Activated CD4-positive, alpha-beta T cell treated with anti-CD3 and anti-CD28 coated beads, Interleukin-2, amount 50 U/mL, for 16 hours (primary cell): ENCODE results near the gene WDR11.
"Not testable (repeated sequence)": the region's sequence is repeated elsewhere in the genome, so short reads cannot be mapped to it uniquely, and the experiment has no call there.

Experiments used
- DNase-seq: peaks from one replicate; pipeline ENCODE4 v3.0.0-alpha.2; 2020

WDR11 gene

DNA sequence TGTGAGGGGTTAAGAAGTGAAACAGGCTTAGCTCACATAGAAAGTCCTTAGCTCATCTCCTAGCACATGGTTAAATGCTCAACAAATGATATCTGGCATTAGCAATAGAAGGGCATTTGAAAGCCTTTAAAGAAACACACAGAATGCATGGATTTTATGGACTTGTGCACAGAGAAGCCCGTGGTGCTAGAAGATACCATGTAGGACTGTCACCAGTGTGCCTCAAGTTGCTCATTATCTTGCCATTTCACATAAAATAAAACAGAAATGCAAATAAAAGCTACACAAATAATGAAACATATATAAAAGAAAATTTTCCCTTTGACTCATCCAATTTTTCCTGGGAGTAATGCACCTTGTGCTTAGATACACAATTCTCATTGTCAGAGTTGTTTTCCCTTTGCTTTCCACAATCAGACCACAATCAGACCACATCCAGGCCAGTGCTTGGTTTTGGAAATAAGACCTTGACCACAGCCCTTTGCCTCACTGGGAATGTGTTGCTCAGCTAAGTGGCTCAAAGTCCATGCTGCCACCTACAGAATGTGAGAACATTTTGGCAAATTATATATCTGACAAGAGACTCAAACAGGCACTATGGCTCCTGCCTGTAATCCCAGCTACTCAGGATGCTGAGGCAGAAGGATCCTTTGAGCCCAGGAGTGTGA lies 9.5 kb upstream of the WDR11 start:
- no peak for DNase-seq

DNA sequence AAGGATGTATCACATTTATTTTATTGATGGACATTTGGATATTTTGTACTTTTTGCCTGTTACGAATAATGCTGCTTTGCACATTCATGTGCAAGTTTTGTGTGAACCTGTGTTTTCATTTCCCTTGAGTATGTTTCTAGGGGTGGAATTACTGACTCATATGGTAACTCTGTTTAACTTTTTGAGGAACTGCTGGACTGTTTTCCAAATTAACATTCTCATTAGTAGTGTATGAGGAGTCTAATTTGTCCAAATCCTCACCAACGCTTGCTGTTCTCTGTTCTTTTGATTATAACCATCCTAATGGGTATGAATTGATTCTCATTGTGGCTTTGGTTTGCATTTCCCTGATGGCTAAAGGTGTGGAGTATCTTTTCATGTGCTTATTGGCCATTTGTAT lies 3.2 kb downstream of the WDR11 start:
- no peak for DNase-seq

DNA sequence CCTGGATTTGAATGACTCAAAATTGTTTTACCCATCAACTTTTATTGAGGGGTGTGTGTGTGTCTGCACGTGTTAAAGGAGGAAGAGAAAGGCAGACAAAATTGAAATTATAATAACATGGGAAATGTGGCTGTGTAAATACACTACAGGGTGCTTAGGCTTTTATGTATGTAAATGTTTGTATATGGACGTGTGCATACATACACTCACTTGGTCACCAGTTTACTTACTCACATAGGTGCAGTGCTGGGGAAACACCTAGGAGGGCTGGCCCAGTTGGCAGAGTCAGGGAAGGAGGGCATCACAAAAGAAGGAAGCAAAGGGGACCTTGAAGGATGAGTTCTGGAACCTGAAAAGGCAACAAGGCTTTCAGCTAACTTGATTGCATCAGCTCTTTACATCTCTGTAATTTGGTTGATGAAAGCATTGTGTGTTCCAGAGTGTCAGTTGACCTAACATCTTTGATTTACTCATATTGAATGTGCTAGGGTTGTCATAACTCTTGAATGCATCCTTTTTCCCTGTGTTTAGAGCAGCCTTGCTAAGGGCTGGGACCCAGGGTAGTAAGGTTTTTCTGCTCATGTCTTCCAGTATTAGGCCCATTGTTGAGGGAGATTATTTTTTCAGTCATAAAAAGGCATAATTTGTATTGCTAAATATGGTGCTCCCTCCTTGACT lies 10.2 kb downstream of the WDR11 start:
- no peak for DNase-seq

DNA sequence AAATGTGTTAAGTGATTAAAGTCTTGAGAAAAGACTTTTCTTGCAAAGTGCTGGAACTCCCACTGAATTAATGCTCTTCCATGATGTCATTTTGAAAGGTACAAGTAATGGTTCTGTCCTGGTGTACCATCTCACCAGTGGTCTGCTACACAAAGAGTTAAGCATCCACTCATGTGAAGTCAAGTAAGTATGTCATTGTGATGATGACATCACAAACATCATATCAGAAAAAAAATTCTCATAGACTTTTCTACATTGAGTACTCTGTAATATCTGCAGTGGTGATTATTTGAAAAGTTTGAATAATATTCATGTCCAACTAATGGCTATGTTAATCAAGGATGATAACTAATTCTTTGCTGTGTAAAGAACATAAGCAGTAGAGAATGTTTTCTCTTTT lies 22.6 kb downstream of the WDR11 start:
- no peak for DNase-seq

DNA sequence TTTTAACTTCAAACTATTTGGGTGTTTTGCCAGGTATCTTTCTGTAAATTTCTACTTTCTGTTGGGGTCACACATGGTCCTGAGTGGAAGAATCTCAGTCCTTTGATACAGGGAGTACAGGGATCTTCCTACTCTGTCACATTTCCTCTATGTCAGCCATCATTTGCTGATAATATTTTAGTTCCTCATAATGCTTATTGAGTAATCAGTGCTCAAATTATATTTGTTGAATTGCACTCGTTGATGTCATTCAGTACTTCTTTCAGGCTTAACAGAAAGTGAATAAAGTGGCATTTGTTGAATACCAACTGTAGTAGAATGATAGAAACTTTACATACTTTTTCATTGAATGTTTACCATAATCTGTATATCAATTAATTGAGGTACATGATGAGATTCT lies 31.9 kb downstream of the WDR11 start:
- no peak for DNase-seq

DNA sequence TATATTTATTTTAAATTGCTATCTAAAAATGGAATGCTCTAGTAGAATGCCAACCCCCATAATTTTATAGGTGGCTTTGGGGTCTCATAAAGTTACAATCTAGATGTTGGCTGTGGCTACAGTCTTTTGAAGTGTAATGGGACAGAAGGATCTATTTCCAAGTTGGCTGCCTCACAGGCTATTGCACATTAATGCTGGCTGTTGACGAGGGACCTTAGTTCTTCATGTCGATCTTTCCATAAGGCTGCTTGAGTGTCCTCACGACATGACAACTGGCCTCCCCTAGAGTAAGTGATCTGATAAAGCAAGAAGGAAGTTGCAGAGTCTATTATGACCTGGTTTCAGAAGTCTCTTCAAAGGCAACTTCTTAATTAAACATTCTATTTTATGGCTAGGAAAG lies 36.3 kb downstream of the WDR11 start:
- no peak for DNase-seq

DNA sequence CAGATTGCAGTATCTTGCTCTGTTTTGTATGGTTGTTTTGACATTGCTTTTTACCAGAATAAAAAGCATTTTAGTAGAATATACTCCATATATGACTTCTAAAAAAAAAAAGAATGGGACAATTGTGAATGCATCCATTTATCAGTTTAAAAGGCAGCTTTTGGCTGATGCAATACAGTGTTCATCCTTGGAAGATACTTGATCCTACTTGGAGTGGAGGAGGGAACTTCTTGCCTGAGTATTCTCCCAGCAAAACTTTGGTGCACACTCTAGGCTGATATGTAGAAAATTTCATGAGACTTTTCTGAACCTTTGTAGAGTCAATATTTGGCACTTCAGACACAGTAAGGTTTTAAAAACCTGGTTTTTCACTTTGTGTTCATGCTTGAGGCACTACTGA lies 40.2 kb downstream of the WDR11 start:
- no peak for DNase-seq

DNA sequence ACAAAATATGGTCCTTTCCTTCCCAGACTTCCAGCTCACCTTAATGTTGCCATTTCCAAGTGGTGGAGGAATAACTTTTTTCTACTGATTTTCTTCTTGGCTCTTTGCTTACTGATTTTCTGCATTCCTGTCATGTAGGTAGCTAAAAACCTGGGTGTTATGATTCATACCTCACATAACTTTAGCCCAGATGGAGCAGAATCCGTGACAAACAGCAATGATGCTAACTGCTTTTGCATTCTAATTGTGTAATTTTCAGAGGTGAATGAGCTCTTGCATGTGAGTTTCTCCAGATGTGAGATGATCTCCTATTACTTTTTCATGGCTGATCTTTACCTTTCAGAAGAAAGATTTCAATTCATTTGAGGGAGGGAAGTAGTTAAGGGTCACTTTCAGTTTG lies 43.4 kb downstream of the WDR11 start:
- DNase-seq = no peak

DNA sequence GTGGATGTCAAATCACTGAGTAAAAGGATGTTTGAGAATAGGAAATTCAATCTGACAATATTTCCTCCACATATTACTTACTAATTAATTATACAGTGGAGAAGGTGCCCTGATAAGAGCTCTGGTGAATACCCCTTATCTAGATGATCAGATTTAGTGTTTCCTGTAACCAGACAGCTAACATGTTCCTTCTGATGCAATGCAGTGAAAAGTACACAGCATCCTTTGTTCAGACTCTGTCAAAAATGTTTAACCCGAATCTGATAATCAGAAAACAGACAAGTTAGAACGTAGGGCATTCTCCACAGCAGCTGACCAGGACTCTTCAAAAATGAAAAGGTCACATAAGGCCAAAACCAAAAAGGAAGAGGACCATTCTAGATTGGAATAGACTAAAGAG lies 46.2 kb downstream of the WDR11 start:
- peak; percentile 31 for DNase-seq

DNA sequence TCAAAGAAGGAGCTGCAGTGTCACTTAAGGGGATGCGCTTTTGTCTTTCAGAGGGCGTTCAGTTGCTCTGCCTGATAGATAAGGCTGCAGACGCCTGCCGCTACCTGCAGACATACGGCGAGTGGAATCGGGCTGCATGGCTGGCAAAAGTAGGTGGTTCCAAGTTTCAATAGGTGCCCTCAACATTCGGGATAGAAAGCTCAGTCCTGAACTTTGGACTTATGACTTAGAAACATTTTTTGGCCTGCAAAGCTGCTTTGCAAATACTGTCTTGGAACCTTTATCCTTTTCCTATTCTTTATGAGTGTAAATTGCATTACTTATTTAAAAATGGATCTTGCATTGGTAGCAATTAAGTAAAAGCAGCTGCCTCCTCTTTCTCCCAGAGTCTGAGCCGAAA lies 54.1 kb downstream of the WDR11 start:
- DNase-seq = no peak

DNA sequence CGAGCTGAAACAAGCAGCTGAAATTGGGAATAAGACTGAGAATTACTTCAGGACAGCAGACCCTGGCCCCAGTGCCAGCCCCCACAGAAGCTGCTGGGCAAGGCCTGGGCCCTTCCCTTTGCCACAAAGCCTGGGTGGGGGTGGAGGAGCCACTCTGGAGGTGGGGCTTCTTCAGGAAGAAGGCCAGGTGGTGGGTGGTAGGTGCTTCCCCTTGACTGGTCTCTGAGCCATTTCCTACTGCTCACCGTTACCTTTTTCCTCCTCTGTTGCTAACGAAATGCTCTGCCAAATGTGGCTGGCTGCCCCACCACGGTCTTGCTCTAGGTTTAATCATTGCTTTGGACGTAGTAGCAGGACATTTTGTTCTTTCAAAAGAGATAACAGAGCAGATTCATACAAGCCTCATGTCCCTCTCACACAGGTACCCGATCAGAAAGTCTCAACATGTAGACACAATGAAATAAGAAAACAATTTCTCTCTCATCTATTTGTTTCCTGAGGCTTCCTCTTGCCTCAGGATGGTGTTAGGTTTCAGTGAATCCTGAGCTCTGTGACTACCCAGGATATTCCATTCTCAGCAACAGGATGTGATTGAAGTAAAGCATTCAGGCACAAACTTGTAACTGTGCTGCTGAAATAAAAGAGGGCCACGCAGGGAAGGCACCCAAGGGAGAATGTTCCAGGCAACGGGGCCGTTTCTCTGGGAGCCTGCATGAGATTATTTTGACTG lies 66.5 kb downstream of the WDR11 start:
- no peak for DNase-seq

DNA sequence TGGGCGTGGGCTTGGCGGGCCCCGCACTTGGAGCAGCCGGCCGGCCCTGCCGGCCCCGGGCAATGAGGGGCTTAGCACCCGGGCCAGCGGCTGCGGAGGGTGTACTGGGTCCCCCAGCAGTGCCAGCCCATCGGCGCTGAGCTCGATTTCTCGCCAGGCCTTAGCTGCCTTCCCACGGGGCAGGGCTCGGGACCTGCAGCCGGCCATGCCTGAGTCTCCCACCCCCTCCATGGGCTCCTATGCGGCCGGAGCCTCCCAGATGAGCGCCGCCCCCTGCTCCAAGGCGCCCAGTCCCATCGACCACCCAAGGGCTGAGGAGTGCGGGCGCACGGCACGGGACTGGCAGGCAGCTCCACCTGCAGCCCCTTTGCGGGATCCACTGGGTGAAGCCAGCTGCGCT lies 72.7 kb downstream of the WDR11 start:
- not testable (repeated sequence) for DNase-seq

DNA sequence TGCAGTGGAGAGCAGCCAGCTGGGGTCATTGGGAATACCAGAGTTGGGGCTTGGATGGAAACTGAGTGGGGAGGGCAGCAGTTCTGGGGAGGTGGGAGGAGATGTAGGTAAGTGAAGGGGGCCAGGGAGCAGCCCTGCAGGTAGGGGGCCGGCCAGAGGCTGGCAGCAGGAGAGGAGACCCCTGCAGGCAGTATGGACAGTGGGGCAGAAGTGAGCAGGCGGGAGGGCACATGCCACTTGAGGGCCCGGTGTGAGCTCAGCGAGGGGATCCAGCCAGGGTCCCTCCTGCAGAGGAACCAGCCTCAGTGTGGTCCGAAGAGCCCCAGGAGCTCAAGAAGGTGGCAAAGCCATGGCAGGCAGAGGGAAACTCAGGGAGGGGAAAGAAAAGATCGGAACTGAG lies 75.4 kb downstream of the WDR11 start:
- DNase-seq = no peak

DNA sequence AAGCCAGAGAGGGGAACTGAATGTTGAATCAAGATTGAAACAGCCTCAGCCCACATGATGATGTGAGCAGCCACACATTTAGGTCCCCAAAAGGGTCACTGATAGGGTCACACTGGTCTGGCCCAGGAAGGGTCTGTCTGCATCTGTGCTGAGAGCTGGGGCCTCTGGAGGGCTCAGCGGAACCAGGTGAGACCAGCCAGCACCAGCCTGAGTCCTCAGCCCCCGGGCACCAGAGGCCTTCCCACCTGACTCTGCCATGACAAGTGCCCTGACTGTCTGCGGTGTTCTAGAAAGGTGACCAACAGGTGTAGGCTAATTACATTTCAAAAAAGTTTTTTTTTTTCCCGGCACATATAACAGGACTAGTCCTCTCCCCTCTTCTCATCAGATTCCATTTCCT lies 76.2 kb downstream of the WDR11 start:
- DNase-seq = no peak

DNA sequence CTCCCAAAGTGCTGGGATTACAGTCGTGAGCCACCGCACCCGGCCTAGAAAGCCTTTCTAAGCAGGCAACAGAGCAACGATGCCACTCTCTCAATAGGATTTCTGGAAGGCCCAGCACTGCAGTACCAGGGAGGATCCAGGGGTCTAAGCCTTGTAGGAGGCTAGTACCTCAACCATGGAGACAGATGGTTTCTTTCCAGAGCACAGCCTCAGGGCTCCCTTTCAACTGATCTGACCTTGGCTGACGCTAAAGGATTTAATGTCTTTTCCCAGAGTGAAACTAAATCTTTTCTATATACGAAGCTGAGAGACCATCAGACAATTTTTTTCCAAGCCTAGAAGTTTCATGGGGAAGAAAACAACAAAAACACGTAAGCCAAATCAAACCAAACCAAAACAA lies 78.0 kb downstream of the WDR11 start:
- no peak for DNase-seq

DNA sequence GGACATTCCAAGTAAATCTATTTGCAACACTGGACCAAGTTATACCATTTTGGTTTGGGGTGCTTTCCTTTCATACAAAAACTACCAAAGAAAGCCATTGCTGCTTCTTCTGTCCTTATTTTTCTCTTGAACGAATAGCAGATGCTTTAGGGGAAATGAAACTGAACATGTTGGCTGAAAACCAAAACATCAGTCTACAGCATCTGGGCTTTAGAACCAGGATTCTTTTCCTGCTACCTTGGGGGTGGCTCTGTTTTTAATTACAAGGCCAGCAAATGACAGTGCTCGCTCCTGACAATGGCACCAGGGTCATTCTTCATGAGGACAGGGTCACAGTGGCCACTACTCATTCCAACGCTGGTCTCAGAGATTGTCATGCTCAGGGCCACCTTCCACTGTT lies 80.3 kb downstream of the WDR11 start:
- DNase-seq = no peak

DNA sequence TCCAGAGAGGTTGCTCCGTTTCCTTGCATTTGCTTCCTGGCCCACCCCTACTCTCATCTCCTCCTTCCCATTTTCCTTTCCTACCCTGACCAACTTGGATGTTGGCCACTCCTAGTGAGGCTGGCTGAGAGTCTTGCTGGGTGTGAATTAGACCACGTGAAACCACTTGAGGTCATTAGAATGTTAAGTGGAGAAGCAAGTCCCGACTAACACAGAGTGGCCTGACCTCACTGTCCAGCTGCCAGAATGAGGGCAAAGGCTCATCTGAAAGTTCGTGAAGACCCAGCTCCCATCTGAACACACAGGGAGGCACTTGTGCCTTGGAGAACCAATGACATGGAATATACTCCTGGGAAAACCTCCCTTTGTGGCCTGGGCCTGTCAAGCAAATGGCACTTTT lies 80.8 kb downstream of the WDR11 start:
- DNase-seq = no peak

DNA sequence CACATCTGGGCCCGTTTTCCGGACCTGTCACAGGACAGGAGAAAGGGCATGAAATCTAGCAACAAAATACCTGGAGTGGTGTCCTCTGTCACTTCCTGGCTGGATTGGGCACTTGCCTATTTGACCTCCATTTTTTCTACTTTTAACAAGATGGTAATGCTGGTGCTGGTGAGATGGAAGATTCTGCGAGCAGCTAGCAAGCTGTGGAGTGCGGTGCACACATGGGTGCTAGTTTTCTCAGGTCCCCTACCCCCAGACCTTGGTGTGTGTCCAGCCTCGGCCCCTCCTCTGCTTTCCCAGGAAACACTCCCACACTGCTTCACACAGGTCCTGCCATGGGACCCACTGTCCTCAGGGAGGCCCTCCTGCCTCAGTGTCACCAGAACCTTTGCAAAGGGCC lies 87.7 kb downstream of the WDR11 start:
- DNase-seq = no peak

DNA sequence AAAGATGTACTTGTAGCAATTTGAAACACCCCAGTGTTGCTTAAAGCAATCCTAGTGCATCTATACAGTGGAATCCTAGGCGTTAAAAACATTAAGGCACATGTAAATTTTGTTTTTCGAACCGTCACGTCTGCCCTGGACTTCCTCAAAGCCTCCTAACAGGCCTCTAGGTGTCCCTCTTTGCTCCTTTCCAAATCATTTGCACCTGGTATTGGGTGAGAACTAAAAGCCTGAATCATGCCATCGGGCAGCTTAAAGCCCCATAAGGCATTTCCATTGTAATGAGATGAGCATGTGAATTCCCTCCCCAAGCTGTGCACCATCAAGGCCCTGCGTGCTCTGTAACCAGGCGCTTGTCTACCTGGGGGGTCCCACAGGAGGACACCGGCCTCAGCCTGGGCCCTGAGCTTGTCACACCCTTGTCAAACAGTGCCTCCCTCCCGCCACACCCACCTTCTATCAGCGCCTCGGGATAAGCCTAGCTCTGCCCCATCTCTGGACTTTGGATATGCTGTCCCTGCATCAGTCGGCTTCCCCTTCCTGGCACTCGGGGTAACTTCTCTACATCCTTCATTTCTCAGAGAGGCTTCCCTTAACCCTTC lies 89.2 kb downstream of the WDR11 start:
- DNase-seq = no peak

DNA sequence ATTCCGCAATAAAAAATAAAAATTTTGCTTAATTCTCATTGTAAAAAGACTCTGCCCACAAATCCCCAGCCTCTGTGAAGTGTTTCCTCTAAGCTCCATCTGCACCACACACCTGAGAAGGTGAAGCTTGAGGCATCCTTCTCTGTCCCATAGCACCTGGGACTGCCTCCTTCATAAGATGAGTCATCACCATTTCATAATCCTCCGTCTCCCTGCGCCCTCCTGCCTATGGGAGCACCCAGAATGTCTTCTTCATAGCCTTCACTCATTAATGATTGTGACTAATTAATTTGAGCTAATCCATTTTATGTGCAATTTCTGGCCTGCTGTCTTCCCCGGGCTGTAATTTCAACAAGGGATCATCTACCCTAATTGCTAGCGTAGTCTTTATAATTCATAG lies 90.3 kb downstream of the WDR11 start:
- no peak for DNase-seq

DNA sequence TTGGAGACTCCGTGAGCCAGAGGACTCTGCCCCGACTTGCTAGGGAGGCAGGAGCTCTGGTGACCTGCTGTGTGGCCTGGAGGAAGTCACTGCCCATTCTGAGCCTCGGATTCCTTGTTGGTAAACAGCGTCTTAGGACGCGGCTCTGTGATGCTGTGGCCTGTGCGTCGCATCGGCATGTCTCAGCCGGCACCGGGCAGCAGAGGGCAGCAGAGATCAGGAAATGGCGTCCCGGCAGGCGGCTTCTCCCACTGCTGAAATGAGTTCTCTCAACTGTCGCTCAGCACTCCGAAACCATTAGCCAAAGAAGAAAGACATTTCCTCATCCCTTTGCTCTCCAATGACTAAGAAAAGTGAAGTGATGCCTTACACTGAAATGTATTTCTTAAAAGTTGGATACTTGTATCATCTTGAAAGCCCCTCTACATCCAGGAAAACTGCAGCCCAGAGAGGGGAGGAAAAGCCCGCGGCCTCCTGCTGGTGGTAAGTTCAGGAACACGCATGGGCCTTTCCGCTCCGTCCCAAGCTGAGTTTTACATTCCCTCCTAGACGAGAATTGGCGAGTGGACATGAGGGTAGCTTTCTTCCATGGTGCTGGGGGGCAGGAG lies 91.7 kb downstream of the WDR11 start:
- peak; percentile 81 for DNase-seq

DNA sequence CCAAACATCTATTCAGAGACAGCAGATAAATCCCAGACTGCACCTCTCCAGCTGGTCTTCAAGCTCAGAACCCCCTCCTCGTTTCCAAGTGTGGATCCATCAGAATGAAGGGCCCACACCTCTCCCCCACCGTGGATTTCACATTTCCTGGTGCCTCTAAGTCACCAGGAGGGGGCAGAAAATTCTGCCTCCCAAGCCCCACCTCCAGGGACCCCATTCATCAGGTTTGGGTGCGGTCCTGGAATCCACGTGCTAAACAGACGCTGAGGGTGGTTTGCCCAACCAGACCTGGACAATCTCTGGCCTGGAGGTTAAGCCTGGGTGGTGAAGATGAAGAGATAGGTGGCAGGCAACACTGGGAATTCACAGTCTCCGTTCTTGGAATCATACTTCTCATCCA lies 92.4 kb downstream of the WDR11 start:
- DNase-seq = no peak

DNA sequence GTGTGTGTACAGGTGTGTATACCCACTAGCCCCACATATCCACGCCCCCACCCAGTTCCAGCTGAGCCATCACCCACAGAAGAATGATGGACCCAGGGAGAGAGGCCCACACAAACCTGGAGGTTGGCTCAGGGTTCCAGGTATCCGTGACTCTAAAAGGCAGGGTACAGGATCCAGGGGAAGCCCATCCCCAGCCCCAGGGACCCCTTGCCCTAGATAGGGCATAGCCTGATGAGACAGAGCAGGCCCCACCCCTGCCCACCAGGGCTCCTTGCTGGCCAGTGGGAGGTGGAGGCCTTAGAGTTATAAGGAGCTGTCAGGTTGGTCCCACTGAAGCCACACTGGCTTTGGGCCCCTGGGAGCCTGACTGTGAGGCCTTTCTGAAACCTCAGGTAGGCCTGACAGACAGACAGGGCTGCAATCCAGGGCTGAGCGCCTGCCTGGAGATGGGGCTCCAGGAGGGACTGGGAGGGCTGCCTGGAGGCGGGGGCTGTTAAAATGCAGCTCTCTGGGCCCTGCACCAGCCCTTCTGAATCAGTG lies 93.5 kb downstream of the WDR11 start:
- no peak for DNase-seq
